Sigmoid colon (tissue), 4 donors: ENCODE results near the gene KIAA1217.

ENCODE experiments used
- CTCF ChIP-seq, 4 experiments: fragments of 450-650 bp in 3 of 4; fragments of 200-600 bp in 1 of 4; IDR thresholded peaks; one replicate each; pipeline ENCODE4 v1.5.1; 2016 to 2019; ENCODE audit warnings: antibody characterized with exemption in 4 of 4, mild to moderate bottlenecking in 3 of 4, moderate library complexity in 2 of 4
- EP300 ChIP-seq, 4 donors: sonication (generic); formaldehyde crosslinking; IDR thresholded peaks; one replicate each; pipeline ENCODE4 v1.6.1; 2017; ENCODE audit warnings: antibody characterized with exemption in 4 of 4
- POLR2A ChIP-seq, 2 donors: fragments of 450-650 bp; IDR thresholded peaks; one replicate each; pipeline ENCODE4 v1.6.1; 2016; ENCODE audit warnings: antibody characterized with exemption in 2 of 2, mild to moderate bottlenecking in 2 of 2, moderate library complexity in 2 of 2
- POLR2AphosphoS5 ChIP-seq, 4 donors: sonication (generic); formaldehyde crosslinking; IDR thresholded peaks; one replicate each; pipeline ENCODE4 v1.6.1; 2017; ENCODE audit warnings: antibody characterized with exemption in 4 of 4

- TF ChIP-seq CTCF (IDR thresholded peaks at IDR 0.05), result no peak
- TF ChIP-seq POLR2A (IDR thresholded peaks at IDR 0.05), result no peak
- no peak for TF ChIP-seq POLR2AphosphoS5 (IDR thresholded peaks at IDR 0.05)
- no peak for TF ChIP-seq EP300 (IDR thresholded peaks at IDR 0.05)
Observed at GRCh38 chr10:24579448-24579847, 370.5 kb downstream of the KIAA1217 start.
